ENCODE results near the gene OR52I2. TPM values are rescaled to one million over a fixed set of nuclear protein-coding genes. Genes with fewer than 3 reads are reported as not detected.
A peak's percentile ranks its signal among the peaks of the same experiment; 100 is the strongest.

The OR52I2 gene
- not detected for polyA plus RNA-seq (2013, experiment 1 of 2)
- polyA plus RNA-seq (2013, experiment 2 of 2): not detected

- peaks cover 0 to 13% (median 0%) of the 10 kb centered on the region in 3 experiments for H3K27me3 ChIP-seq (ENCODE audit: control insufficient read depth in 3 of 3, insufficient read depth in 3 of 3, low read depth in 1 of 3, low read length in 3 of 3)
- no peaks in the 10 kb centered on the region for H3K79me1 ChIP-seq (ENCODE audit: low read depth, low read length)
- H2AK5ac ChIP-seq (ENCODE audit: low read depth, low read length): no peak within 1 kb of the TSS
- H3K9me3 ChIP-seq (replicated peaks in 1 of 2; ENCODE audit: control insufficient read depth in 2 of 2, insufficient read depth in 1 of 2, low read depth in 1 of 2, low read length in 2 of 2): no peaks in the 10 kb centered on the region
- H3K14ac ChIP-seq (ENCODE audit: low read length): no peak within 1 kb of the TSS
- no peak within 1 kb of the TSS for H2BK12ac ChIP-seq (ENCODE audit: low read length)
- no peak within 1 kb of the TSS for H3K18ac ChIP-seq (ENCODE audit: low read length)
- H2BK15ac ChIP-seq (ENCODE audit: low read length): no peak within 1 kb of the TSS
- no peaks in the 10 kb centered on the region for H3K36me3 ChIP-seq (replicated peaks in 1 of 2; ENCODE audit: control insufficient read depth in 2 of 2, insufficient read depth in 2 of 2, low read length in 2 of 2)
- no peak within 1 kb of the TSS for H3K9ac ChIP-seq (ENCODE audit: low read depth, low read length, poor library complexity)
- H4K8ac ChIP-seq (ENCODE audit: low read depth, low read length): no peak within 1 kb of the TSS
- H3K4me1 ChIP-seq (ENCODE audit: control insufficient read depth in 2 of 2, insufficient read depth in 1 of 2, low read depth in 1 of 2, low read length in 2 of 2): no peaks in the 10 kb centered on the region
- H3K4me3 ChIP-seq (ENCODE audit: low read length in 2 of 2): no peak within 1 kb of the TSS
- no peak within 1 kb of the TSS for H3K4me2 ChIP-seq (ENCODE audit: insufficient read depth, low read length, poor library complexity, severe bottlenecking)
- no peak within 1 kb of the TSS for H4K91ac ChIP-seq (ENCODE audit: low read depth, low read length, poor library complexity)
- DNase-seq (ENCODE audit: low spot score): no peak
- no peak within 1 kb of the TSS for H2BK5ac ChIP-seq (ENCODE audit: low read length)
- no peak within 1 kb of the TSS for H2AFZ ChIP-seq (ENCODE audit: low read length)
- no peak within 1 kb of the TSS for H2BK120ac ChIP-seq (ENCODE audit: low read depth, low read length)
- no peak within 1 kb of the TSS for H3K23ac ChIP-seq (ENCODE audit: low read depth, low read length, poor library complexity)
- H3K4ac ChIP-seq (ENCODE audit: low read length): no peak within 1 kb of the TSS
- no peak within 1 kb of the TSS for H3K27ac ChIP-seq (replicated peaks; ENCODE audit: low read length)
Measured at GRCh38 chr11:4581443-4581842, at the start of gene OR52I2. Gene OR52I2 (plus strand): TSS chr11:4581743.

- H3K27me3 ChIP-seq (ENCODE audit: control insufficient read depth in 3 of 3, insufficient read depth in 3 of 3, low read depth in 1 of 3, low read length in 3 of 3): peaks cover 0 to 7% (median 0%) of the 10 kb centered on the region in 3 experiments
- no CpG with 5 or more reads among the region's 3 CpGs for WGBS, 2 donors (ENCODE audit: extremely low coverage in 2 of 2, insufficient read length in 2 of 2, insufficient replicate concordance in 1 of 2)
Measured at GRCh38 chr11:4539603-4540219, 41.8 kb upstream of the OR52I2 start.

GRCh38 chr11:4541071-4541470, 40.5 kb upstream of the OR52I2 start:
- no peak overlapping the region for H3K23ac ChIP-seq (ENCODE audit: low read depth, low read length, poor library complexity)
- no peak overlapping the region for H3K4me3 ChIP-seq (ENCODE audit: low read length in 2 of 2)
- H3K27me3 ChIP-seq (ENCODE audit: control insufficient read depth in 3 of 3, insufficient read depth in 3 of 3, low read depth in 1 of 3, low read length in 3 of 3): peaks cover 0 to 7% (median 0%) of the 10 kb centered on the region in 3 experiments
- H3K4me2 ChIP-seq (ENCODE audit: insufficient read depth, low read length, poor library complexity, severe bottlenecking): no peak overlapping the region
- no peak overlapping the region for H3K4ac ChIP-seq (ENCODE audit: low read length)
- H3K18ac ChIP-seq (ENCODE audit: low read length): no peak overlapping the region
- H3K9ac ChIP-seq (ENCODE audit: low read depth, low read length, poor library complexity): no peak overlapping the region
- no peak overlapping the region for H4K91ac ChIP-seq (ENCODE audit: low read depth, low read length, poor library complexity)
- H2AK5ac ChIP-seq (ENCODE audit: low read depth, low read length): no peak overlapping the region
- no peak overlapping the region for H2BK120ac ChIP-seq (ENCODE audit: low read depth, low read length)
- H2BK15ac ChIP-seq (ENCODE audit: low read length): no peak overlapping the region
- no peak overlapping the region for H4K8ac ChIP-seq (ENCODE audit: low read depth, low read length)
- no peak overlapping the region for H2BK12ac ChIP-seq (ENCODE audit: low read length)
- DNase-seq (ENCODE audit: low spot score): no peak
- no peak overlapping the region for H2BK5ac ChIP-seq (ENCODE audit: low read length)
- no peaks in the 10 kb centered on the region for H3K36me3 ChIP-seq (replicated peaks in 1 of 2; ENCODE audit: control insufficient read depth in 2 of 2, insufficient read depth in 2 of 2, low read length in 2 of 2)
- no peaks in the 10 kb centered on the region for H3K9me3 ChIP-seq (replicated peaks in 1 of 2; ENCODE audit: control insufficient read depth in 2 of 2, insufficient read depth in 1 of 2, low read depth in 1 of 2, low read length in 2 of 2)
- WGBS, 2 donors (ENCODE audit: extremely low coverage in 2 of 2, insufficient read length in 2 of 2, insufficient replicate concordance in 1 of 2): no CpG with 5 or more reads among the region's 1 CpG
- no peak overlapping the region for H3K14ac ChIP-seq (ENCODE audit: low read length)
- H3K27ac ChIP-seq (replicated peaks; ENCODE audit: low read length): no peak overlapping the region
- H3K4me1 ChIP-seq (ENCODE audit: control insufficient read depth in 2 of 2, insufficient read depth in 1 of 2, low read depth in 1 of 2, low read length in 2 of 2): no peaks in the 10 kb centered on the region
- H3K79me1 ChIP-seq (ENCODE audit: low read depth, low read length): no peaks in the 10 kb centered on the region
- no peak overlapping the region for H2AFZ ChIP-seq (ENCODE audit: low read length)

More at GRCh38 chr11:4539603-4540219, 41.8 kb upstream of the OR52I2 start:
- Histone ChIP-seq H4K91ac (ENCODE audit: low read depth, low read length, poor library complexity) (no peak overlapping the region), H3K4me3 (ENCODE audit: low read length in 2 of 2) (no peak overlapping the region), H3K36me3 (replicated peaks in 1 of 2; ENCODE audit: control insufficient read depth in 2 of 2, insufficient read depth in 2 of 2, low read length in 2 of 2) (no peaks in the 10 kb centered on the region), H3K9me3 (replicated peaks in 1 of 2; ENCODE audit: control insufficient read depth in 2 of 2, insufficient read depth in 1 of 2, low read depth in 1 of 2, low read length in 2 of 2) (no peaks in the 10 kb centered on the region), H3K9ac (ENCODE audit: low read depth, low read length, poor library complexity) (no peak overlapping the region), H2AFZ (ENCODE audit: low read length) (no peak overlapping the region), H3K4me1 (ENCODE audit: control insufficient read depth in 2 of 2, insufficient read depth in 1 of 2, low read depth in 1 of 2, low read length in 2 of 2) (no peaks in the 10 kb centered on the region), H3K79me1 (ENCODE audit: low read depth, low read length) (no peaks in the 10 kb centered on the region), H2BK12ac (ENCODE audit: low read length) (no peak overlapping the region), H2BK5ac (ENCODE audit: low read length) (no peak overlapping the region), H3K4me2 (ENCODE audit: insufficient read depth, low read length, poor library complexity, severe bottlenecking) (no peak overlapping the region), H3K27ac (replicated peaks; ENCODE audit: low read length) (no peak overlapping the region), H2BK120ac (ENCODE audit: low read depth, low read length) (no peak overlapping the region), H3K18ac (ENCODE audit: low read length) (no peak overlapping the region), H3K23ac (ENCODE audit: low read depth, low read length, poor library complexity) (no peak overlapping the region), H4K8ac (ENCODE audit: low read depth, low read length) (no peak overlapping the region), H3K14ac (ENCODE audit: low read length) (no peak overlapping the region), H3K4ac (ENCODE audit: low read length) (no peak overlapping the region), H2AK5ac (ENCODE audit: low read depth, low read length) (no peak overlapping the region), H2BK15ac (ENCODE audit: low read length) (no peak overlapping the region)
- DNase-seq (ENCODE audit: low spot score): peak; percentile 53

GRCh38 chr11:4543561-4543960, 38.0 kb upstream of the OR52I2 start:
- no peak overlapping the region for H4K91ac ChIP-seq (ENCODE audit: low read depth, low read length, poor library complexity)
- H3K23ac ChIP-seq (ENCODE audit: low read depth, low read length, poor library complexity): no peak overlapping the region
- H3K4me2 ChIP-seq (ENCODE audit: insufficient read depth, low read length, poor library complexity, severe bottlenecking): no peak overlapping the region
- H4K8ac ChIP-seq (ENCODE audit: low read depth, low read length): no peak overlapping the region
- no peak overlapping the region for H3K4ac ChIP-seq (ENCODE audit: low read length)
- no peak overlapping the region for H2BK12ac ChIP-seq (ENCODE audit: low read length)
- H2AK5ac ChIP-seq (ENCODE audit: low read depth, low read length): no peak overlapping the region
- no peak overlapping the region for H2BK5ac ChIP-seq (ENCODE audit: low read length)
- H2AFZ ChIP-seq (ENCODE audit: low read length): no peak overlapping the region
- H3K4me1 ChIP-seq (ENCODE audit: control insufficient read depth in 2 of 2, insufficient read depth in 1 of 2, low read depth in 1 of 2, low read length in 2 of 2): no peaks in the 10 kb centered on the region
- H3K14ac ChIP-seq (ENCODE audit: low read length): no peak overlapping the region
- H3K79me1 ChIP-seq (ENCODE audit: low read depth, low read length): no peaks in the 10 kb centered on the region
- H3K9me3 ChIP-seq (replicated peaks in 1 of 2; ENCODE audit: control insufficient read depth in 2 of 2, insufficient read depth in 1 of 2, low read depth in 1 of 2, low read length in 2 of 2): no peaks in the 10 kb centered on the region
- no peak overlapping the region for H3K18ac ChIP-seq (ENCODE audit: low read length)
- no peak overlapping the region for H2BK15ac ChIP-seq (ENCODE audit: low read length)
- H2BK120ac ChIP-seq (ENCODE audit: low read depth, low read length): no peak overlapping the region
- no peaks in the 10 kb centered on the region for H3K36me3 ChIP-seq (replicated peaks in 1 of 2; ENCODE audit: control insufficient read depth in 2 of 2, insufficient read depth in 2 of 2, low read length in 2 of 2)
- no peak for DNase-seq (ENCODE audit: low spot score)
- H3K9ac ChIP-seq (ENCODE audit: low read depth, low read length, poor library complexity): no peak overlapping the region
- H3K4me3 ChIP-seq (ENCODE audit: low read length in 2 of 2): no peak overlapping the region
- H3K27me3 ChIP-seq (ENCODE audit: control insufficient read depth in 3 of 3, insufficient read depth in 3 of 3, low read depth in 1 of 3, low read length in 3 of 3): peaks cover 0 to 7% (median 0%) of the 10 kb centered on the region in 3 experiments
- no peak overlapping the region for H3K27ac ChIP-seq (replicated peaks; ENCODE audit: low read length)
